Stimulated activated CD8-positive, alpha-beta memory T cell treated with anti-CD3 and anti-CD28 coated beads, Interleukin-4, amount 100 ng/mL, for 24 hours (primary cell): ENCODE results near the gene IFITM1.
"Not testable (repeated sequence)": the region's sequence is repeated elsewhere in the genome, so short reads cannot be mapped to it uniquely, and the experiment has no call there.

Experiments used
- DNase-seq: peaks from one replicate; pipeline ENCODE4 v3.0.0-alpha.2; 2020; ENCODE audit warnings: low read depth

IFITM1 gene

GRCh38 chr11:313787-314553, at the start of gene IFITM1:
IFITM1 (plus strand) TSS chr11:314040; CDS start chr11:314171, 131 bp downstream.
- no peak for DNase-seq

GRCh38 chr11:266676-267439, 47.0 kb upstream of the IFITM1 start:
- no peak for DNase-seq

GRCh38 chr11:267491-267994, 46.3 kb upstream of the IFITM1 start:
- DNase-seq = no peak

- DNase-seq = not testable (repeated sequence)
Observed at GRCh38 chr11:268716-269145, 45.1 kb upstream of the IFITM1 start.

- DNase-seq = no peak
Observed at GRCh38 chr11:269146-269890, 44.5 kb upstream of the IFITM1 start.

GRCh38 chr11:270451-271318, 43.2 kb upstream of the IFITM1 start:
- no peak for DNase-seq

GRCh38 chr11:271319-271715, 42.5 kb upstream of the IFITM1 start:
- no peak for DNase-seq

GRCh38 chr11:272195-272930, 41.5 kb upstream of the IFITM1 start:
- DNase-seq = no peak

GRCh38 chr11:272931-273198, 41.0 kb upstream of the IFITM1 start:
- DNase-seq = no peak

GRCh38 chr11:276219-276618, 37.6 kb upstream of the IFITM1 start:
- DNase-seq = no peak

- DNase-seq = no peak
Observed at GRCh38 chr11:278001-278951, 35.6 kb upstream of the IFITM1 start, which contains the start of gene NLRP6. NLRP6 (plus strand) TSS chr11:278407; CDS start chr11:278570, 163 bp downstream.

GRCh38 chr11:279040-279965, 34.5 kb upstream of the IFITM1 start:
- DNase-seq = no peak

GRCh38 chr11:279966-280705, 33.7 kb upstream of the IFITM1 start:
- no peak for DNase-seq

GRCh38 chr11:280706-281485, 32.9 kb upstream of the IFITM1 start:
- no peak for DNase-seq

- DNase-seq = no peak
Observed at GRCh38 chr11:281486-282161, 32.2 kb upstream of the IFITM1 start.

- no peak for DNase-seq
Observed at GRCh38 chr11:282171-282570, 31.7 kb upstream of the IFITM1 start.
